Testis (tissue), 3 donors: ENCODE results near the gene C20orf144. TPM values are rescaled to one million over a fixed set of nuclear protein-coding genes. Genes with fewer than 3 reads are reported as not detected.

Experiments
- DNase-seq: peaks from one replicate; pipeline ENCODE4 v3.0.0-alpha.2; 2019
- H3K27ac ChIP-seq, 2 donors: fragments of 200-600 bp; sonication (generic); one replicate each; pipeline ENCODE4 v1.5.1; 2019
- H3K27me3 ChIP-seq: fragments of 200-600 bp; sonication (generic); one replicate; pipeline ENCODE4 v1.5.1; 2019
- H3K36me3 ChIP-seq: fragments of 200-600 bp; sonication (generic); one replicate; pipeline ENCODE4 v1.5.1; 2017; ENCODE audit warnings: low read depth; ENCODE audit errors: missing control alignments
- H3K4me1 ChIP-seq: fragments of 200-600 bp; sonication (generic); one replicate; pipeline ENCODE4 v1.5.1; 2019
- H3K4me3 ChIP-seq, 2 donors: fragments of 200-600 bp; sonication (generic); one replicate each; pipeline ENCODE4 v1.5.1; 2017 to 2019
- H3K9me3 ChIP-seq: fragments of 200-600 bp; sonication (generic); one replicate; pipeline ENCODE4 v1.5.1; 2017
- POLR2A ChIP-seq: fragments of 450-650 bp; IDR thresholded peaks from one replicate; pipeline ENCODE4 v1.6.1; 2017; ENCODE audit warnings: antibody characterized with exemption, mild to moderate bottlenecking, moderate library complexity
- WGBS, 2 donors: methylation state at CpG; one replicate each; pipeline ENCODE4 v1.1.5; 2018; 5-methylcytosine and 5-hydroxymethylcytosine counted together
- intact Hi-C: fragments of 100-400 bp; cut with DNase I; formaldehyde crosslinking; loops from one replicate; pipeline ENCODE4 v1.15.1; 2023; ENCODE audit warnings: low total_unique reads
- polyA plus RNA-seq: library from polyadenylated mRNA; stranded (reverse); fragments of 350-450 nt; fragmentation: Illumina TruSeq; extraction: RNeasy Lipid Tissue Mini Kit (QIAGEN cat#74804); gene quantifications from one replicate; pipeline ENCODE4 v1.2.3, GENCODE V29; 2014; ENCODE audit warnings: low read depth, low replicate concordance; ENCODE audit not compliant: insufficient read depth
- total RNA-seq, 2 donors: library from RNA; depleted of rRNA; stranded (reverse); fragments of >200 nt; gene quantifications; one replicate each; pipeline ENCODE4 v1.2.3, GENCODE V29; 2016
- TF ChIP-seq, protein P1 (sequence below), 3 experiments: fragments of 450-650 bp in 2 of 3; fragments of 200-600 bp in 1 of 3; sonication (generic) in 1 of 3; IDR thresholded peaks; one replicate each; pipeline ENCODE4 v1.5.1; 2016 to 2019; ENCODE audit warnings: antibody characterized with exemption in 3 of 3, mild to moderate bottlenecking in 2 of 3, moderate library complexity in 1 of 3

Gene C20orf144
- total and polyA plus RNA-seq, 3 donors from 2014 or later = 40.0 to 128 (median 119) TPM

DNA sequence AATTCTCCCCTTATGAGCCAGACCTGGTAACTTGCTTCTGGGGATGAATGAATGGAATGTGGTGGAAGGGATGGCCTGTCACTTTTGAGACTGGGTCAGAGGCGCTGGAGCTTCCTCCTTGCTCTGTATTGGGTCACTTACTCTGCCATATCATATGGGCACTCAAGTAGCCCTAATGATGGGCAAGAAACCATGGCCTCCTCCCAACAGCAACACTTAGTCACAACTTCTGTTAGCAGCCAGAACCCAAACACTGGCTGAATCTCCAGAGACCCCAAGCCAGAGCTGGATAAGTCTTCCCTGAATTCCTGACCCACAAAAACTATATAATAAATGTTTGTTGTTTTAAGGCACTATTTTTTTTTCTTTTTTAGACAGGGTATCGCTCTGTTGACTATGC is 18.6 kb downstream of the C20orf144 start:
- TF ChIP-seq, protein P1, sequence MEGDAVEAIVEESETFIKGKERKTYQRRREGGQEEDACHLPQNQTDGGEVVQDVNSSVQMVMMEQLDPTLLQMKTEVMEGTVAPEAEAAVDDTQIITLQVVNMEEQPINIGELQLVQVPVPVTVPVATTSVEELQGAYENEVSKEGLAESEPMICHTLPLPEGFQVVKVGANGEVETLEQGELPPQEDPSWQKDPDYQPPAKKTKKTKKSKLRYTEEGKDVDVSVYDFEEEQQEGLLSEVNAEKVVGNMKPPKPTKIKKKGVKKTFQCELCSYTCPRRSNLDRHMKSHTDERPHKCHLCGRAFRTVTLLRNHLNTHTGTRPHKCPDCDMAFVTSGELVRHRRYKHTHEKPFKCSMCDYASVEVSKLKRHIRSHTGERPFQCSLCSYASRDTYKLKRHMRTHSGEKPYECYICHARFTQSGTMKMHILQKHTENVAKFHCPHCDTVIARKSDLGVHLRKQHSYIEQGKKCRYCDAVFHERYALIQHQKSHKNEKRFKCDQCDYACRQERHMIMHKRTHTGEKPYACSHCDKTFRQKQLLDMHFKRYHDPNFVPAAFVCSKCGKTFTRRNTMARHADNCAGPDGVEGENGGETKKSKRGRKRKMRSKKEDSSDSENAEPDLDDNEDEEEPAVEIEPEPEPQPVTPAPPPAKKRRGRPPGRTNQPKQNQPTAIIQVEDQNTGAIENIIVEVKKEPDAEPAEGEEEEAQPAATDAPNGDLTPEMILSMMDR (IDR thresholded peaks at IDR 0.05) = no peak
- TF ChIP-seq POLR2A = no peak
- no peaks in the 10 kb centered on the region for H3K27me3 ChIP-seq
- no peak for DNase-seq
- WGBS, 2 donors = 81 to 95% methylated on average over 2 of the region's 2 CpGs
- H3K27ac ChIP-seq = no peak overlapping the region
- intact Hi-C loops = no loop called here
- H3K36me3 ChIP-seq = no peaks in the 10 kb centered on the region
- no peaks in the 10 kb centered on the region for H3K9me3 ChIP-seq
- no peak overlapping the region for H3K4me3 ChIP-seq
- peaks cover 17% of the 10 kb centered on the region for H3K4me1 ChIP-seq

DNA sequence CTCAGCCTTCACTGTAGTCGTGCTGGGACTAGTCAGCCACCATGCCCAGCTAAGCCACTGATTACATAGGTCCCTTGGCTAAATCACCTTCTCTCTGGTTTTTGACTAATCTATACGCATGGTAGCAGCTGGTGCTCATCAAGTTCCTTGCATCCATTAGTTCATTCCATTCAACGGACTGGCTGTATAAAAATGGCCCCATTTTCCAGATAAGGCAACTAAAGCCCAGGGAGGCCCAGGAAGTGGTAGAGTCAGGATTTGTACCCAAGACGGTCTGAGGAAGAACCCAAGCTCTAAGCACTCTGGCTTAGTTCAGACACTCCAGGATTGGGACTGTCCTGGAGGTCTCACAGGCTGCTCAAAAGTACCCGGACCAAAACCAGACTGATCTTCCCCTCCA is 19.2 kb downstream of the C20orf144 start:
- 80 to 96% methylated on average over 5 of the region's 5 CpGs for whole genome bisulfite sequencing, 2 donors
- DNase-seq = no peak
- no peak overlapping the region for H3K27ac ChIP-seq
- H3K4me3 ChIP-seq = no peak overlapping the region
- TF ChIP-seq POLR2A = no peak
- TF ChIP-seq, protein P1 (IDR thresholded peaks at IDR 0.05) = no peak
- peaks cover 11% of the 10 kb centered on the region for H3K4me1 ChIP-seq
- no peaks in the 10 kb centered on the region for H3K9me3 ChIP-seq
- H3K27me3 ChIP-seq = no peaks in the 10 kb centered on the region
- intact Hi-C loops = no loop called here
- H3K36me3 ChIP-seq = no peaks in the 10 kb centered on the region

DNA sequence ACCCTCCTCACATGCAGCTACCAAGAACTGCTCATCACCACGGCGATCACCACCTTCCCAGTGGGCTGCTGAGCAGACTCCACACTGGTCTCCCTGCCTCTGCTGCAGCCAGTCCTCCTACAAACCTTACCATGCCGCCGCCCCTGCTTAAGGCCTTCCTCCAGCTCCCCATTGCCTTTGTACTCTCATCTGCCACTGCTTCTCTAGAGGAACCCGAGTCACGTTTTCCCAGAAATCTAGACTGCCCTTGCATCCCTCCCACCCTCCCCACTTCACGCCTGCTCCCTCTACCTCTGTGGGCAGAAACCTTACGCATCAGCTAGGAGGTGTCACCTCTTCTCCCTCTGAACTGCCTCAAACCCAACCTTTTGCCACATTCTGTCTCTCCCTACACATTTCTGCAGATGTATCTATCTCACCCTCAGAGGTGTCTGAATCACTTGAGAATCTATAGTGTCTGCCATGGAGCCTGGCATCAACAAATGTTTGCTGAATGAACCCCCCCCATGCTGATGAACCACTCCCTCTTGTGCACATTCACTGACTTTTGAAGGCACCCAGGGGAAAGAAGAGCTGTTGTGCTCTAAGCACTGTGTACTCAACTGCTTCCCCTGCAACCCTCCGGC is 19.7 kb downstream of the C20orf144 start:
- Histone ChIP-seq H3K9me3 (no peaks in the 10 kb centered on the region), H3K4me1 (peaks cover 7% of the 10 kb centered on the region), H3K4me3 (no peak overlapping the region), H3K36me3 (no peaks in the 10 kb centered on the region), H3K27ac (no peak overlapping the region), H3K27me3 (no peaks in the 10 kb centered on the region)
- DNase-seq = no peak
- WGBS, 2 donors = 91% methylated on average over 9 of the region's 9 CpGs
- intact Hi-C loops = no loop called here
- TF ChIP-seq POLR2A = no peak
- TF ChIP-seq, protein P1 (IDR thresholded peaks at IDR 0.05) = no peak

DNA sequence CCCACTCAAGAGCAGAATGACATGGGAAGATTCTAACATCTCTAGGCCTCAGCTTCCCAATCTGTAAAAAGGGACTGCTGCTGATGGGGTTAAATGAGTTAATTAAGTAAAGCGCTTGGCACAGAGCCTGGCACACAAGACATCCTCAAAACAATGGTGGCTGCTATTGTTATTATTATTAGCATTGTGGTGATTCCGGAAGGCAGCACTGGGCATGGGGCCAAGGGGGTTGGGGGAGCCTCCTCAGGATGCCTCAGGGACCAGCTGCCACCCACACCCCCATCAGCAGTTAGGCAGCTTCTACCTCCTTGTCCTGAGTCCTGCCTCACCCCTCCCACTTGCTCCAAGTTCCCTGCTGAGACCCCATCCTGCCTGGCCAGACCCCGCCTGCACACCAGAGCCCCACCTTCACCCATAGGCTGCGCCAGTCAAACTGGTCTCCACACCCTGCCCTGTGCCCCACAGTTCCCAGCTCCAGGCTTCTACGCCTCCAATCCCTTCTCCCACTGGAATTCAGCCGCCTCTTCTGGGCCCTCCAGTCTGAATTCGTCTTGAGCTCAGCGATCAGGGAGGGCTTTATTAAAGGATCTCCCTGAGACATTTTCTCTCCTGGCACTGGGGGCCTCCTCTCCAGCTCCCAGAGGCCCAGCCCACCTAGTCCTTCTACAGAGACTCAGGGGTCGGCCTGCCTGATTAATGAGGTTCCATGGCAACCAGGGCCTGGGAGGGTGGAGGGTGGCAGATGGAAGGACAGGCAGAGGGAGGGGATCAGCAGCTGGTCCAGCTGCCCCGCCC is 22.6 kb downstream of the C20orf144 start:
- Histone ChIP-seq H3K27me3 (no peaks in the 10 kb centered on the region), H3K4me3 (no peak overlapping the region), H3K27ac (no peak overlapping the region), H3K36me3 (no peaks in the 10 kb centered on the region), H3K4me1 (peaks cover 7% of the 10 kb centered on the region), H3K9me3 (no peaks in the 10 kb centered on the region)
- intact Hi-C loops = no loop called here
- TF ChIP-seq, protein P1 (IDR thresholded peaks at IDR 0.05) = no peak
- TF ChIP-seq POLR2A = no peak
- DNase-seq = no peak
- WGBS, 2 donors = 37 to 52% methylated on average over 7 to 10 of the region's 10 CpGs
